GM10266 (cell line): ENCODE measurements around the gene PLXNA2.

Experiments
- DNase-seq: peaks from one replicate; pipeline ENCODE4 v3.0.0; 2012; ENCODE audit errors: extremely low spot score
- TF ChIP-seq, protein P1 (sequence below): IDR thresholded peaks from 2 replicates; pipeline ENCODE4 v1.5.1; 2012; ENCODE audit warnings: mild to moderate bottlenecking, low read depth; ENCODE audit not compliant: control insufficient read depth, insufficient read depth; ENCODE audit errors: missing control alignments

Gene PLXNA2

DNA sequence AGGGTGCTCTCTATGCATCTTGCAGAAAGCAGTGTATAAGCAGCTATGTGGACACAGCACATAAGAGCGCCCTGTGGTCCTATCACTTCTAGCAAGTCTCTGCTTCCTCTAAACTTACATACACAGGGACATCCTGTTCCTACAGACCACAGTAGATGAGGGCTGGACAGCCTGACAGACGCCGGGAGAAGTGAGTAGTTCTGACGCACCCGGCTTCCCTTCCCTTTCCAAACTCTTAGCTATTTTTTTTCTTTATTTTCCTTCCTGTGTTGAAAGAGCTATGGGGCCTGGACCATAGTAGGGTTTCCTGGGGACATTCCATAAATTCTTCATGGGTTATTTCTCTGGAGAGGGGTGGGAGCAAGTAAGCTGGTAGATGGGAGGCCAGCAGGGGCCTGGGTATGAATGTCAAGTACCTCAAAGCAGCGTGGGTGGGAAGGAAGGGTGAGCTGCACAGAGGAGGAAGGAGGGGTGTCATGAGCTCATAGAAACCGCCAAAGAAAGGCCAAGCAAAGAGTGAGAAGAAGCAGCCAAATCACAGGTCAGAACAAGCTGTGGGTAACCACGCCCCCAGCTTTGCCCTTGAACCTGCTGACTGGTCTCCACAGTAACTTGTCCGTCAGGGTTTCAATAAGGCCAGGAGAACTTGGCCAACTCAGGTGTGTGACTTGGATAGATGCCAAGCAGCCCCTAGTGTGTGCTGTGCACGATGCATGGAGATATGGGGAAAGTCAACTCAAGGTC is 36.6 kb downstream of the PLXNA2 start:
- no peak for DNase-seq
- TF ChIP-seq, protein P1, sequence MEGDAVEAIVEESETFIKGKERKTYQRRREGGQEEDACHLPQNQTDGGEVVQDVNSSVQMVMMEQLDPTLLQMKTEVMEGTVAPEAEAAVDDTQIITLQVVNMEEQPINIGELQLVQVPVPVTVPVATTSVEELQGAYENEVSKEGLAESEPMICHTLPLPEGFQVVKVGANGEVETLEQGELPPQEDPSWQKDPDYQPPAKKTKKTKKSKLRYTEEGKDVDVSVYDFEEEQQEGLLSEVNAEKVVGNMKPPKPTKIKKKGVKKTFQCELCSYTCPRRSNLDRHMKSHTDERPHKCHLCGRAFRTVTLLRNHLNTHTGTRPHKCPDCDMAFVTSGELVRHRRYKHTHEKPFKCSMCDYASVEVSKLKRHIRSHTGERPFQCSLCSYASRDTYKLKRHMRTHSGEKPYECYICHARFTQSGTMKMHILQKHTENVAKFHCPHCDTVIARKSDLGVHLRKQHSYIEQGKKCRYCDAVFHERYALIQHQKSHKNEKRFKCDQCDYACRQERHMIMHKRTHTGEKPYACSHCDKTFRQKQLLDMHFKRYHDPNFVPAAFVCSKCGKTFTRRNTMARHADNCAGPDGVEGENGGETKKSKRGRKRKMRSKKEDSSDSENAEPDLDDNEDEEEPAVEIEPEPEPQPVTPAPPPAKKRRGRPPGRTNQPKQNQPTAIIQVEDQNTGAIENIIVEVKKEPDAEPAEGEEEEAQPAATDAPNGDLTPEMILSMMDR: no peak

DNA sequence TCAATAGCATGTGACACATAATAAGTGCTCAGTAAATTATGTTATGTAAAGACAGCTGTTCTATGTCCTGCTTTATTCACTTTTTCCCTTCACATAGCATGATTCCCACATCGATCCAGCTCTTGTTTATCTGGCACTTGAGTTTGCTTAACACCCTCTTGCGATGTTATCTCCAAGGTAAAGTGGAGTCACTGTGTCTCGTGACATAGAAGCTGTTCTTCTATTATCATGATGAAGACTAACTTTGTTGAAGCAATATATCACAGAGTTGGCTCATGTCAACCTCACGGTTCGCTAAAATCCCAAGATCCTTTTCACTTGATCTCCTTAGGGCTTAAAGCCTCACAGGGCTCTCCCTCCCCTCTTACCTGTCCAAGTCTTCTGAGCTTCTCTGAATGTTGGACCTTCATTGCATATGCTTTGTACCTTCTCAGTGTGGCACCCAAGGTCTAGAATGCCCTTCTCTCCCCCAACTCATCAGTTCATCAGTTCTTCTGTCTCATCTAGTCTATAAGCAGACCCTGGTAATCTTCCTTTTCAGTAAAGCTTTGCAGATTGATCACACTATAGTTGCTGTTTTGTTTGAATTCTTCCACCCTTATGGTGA is 38.0 kb downstream of the PLXNA2 start:
- DNase-seq: no peak
- TF ChIP-seq, protein P1: no peak

DNA sequence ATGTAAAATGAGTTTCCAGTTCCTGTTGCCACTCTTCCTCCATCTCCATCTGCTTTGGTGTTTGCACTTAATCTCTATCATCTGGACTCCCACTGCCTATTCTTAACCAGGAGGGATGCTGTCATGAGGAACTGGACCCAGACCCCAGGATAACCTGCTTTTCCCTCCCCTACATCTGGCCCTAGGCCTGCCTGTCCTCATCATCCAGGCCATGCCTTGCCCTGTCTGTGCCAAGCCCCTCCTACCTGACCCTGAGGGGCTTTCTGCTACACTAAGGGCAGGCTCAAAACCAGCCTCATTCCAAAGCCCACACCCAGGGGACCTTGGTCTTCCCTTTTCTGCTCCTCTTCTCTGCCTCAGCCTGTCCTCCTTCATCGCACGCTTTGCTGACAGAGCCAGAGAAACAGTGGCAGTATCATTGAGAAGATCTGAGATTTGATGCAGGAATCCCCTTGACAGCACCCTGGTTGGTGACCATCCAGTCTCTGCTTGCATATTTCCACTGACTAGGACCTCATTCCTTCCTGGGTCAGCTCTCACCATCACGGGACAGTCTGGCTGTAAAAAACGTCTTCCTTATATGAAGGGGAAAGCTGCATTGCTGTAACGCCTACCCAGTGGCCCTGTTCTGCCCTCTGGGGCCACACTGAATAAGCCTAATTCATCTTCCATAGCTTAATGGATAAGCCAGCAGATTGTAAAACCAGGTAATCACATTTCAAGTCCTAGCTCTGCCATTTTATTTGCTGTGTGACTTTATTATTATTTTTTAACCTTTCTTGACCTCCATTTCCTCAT is 38.8 kb downstream of the PLXNA2 start:
- TF ChIP-seq, protein P1: no peak
- DNase-seq: no peak

DNA sequence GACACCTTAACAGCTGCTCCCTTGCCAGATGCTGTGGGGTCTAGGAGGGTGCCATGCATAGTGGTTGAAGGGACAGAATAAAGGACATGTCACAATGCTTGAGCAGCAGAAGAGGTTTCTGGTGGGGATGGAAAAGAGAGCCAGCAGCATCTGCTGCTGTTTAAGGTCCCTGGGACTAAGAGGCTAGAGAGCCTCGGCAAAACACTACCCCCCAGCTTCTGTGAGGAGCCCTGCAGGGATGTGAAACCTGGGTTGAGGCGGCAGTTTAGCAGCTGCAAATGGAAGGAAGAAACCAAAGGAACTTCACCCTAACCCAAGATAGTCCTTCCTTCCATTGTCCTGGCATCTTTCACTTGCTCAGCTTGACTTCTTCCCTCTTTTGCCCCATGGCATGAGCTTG is 39.4 kb downstream of the PLXNA2 start:
- no peak for DNase-seq

DNA sequence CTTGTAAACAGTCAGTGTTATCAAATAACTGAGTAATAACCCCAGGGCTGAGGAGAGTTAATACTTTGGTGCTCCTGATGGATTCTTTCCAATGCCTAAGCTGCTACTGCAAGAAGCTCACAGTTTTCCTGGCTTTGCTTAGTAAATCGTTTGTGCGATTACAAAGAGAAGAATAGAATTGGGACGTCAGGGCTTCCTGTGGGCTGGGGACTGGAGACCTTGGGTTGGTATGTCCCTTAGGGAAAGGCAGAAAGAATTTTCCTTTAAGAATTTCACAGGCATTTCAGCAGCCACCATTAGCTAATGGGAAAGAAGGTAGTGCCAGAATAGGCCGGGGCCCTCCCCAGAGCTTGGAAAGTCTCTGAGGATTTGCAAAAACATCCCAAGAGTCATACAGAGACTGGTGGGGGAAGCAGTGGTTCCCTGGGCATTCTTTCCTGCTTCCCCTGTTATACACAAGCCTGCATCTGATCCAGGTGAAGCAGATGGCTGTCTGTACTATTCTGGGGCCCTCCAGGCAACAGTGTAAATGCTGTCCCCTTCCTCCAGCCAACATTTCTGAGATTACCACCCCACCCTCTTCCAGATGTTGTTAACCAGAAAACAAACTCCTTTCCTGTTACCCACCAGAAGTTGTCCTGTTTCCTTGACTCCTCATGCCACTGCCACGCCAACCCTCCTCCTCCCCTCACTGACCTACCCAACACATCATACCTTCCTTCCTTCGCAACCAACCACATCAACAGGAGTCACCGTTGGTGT is 40.2 kb downstream of the PLXNA2 start:
- TF ChIP-seq, protein P1: no peak
- no peak for DNase-seq

More for the DNA sequence above, 39.4 kb downstream of the PLXNA2 start:
- TF ChIP-seq, protein P1: no peak

DNA sequence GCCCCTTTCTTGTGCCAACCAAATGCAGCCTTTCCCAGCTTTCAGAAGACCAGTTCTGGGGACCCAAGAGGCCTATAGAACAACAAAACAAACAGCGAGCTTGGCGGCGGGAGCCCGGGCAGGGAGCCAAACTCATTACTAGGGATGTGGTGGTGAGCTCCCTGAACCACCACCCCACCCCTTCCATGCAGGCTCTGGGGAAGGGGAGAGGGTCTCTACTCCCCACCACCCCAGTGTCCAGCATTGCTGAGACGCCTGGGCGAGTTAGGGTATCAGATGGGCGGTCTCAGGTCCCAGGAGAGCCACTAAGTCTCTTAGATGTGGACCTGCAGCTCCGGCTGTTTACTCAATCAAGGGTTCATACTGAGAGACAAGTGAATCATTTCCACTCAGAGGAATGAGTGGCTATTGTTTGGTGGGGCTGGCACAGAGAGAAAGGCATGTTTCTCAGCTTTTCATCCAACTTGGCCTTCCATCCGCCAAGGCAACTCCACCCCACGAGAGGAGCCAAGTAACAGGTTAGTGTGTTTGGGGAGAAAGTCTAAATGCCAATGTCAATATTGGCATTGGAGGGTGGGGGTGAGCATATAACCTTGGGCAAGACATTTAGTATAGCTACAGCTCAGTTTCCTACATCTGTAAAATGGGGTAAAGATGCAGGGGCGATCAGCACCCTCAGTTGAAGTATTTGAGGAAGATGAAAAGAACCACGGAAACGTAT is 40.9 kb downstream of the PLXNA2 start:
- no peak for DNase-seq
- TF ChIP-seq, protein P1: no peak
